Left ventricle myocardium inferior (tissue), 1 donor: Measurements from ENCODE around the gene KCNMB2. TPM values are rescaled to one million over a fixed set of nuclear protein-coding genes. Genes with fewer than 3 reads are reported as not detected.

Experiments
- DNase-seq: peaks from one replicate; pipeline ENCODE4 v3.0.0-alpha.2; 2020
- H3K27ac ChIP-seq: fragments of 200-600 bp; replicated peaks from 2 replicates; pipeline ENCODE4 v1.8.0; 2021
- H3K27me3 ChIP-seq: fragments of 200-600 bp; 2 replicates; pipeline ENCODE4 v1.8.0; 2021; ENCODE audit warnings: low read depth
- H3K36me3 ChIP-seq: fragments of 200-600 bp; 2 replicates; pipeline ENCODE4 v1.8.0; 2021
- H3K4me1 ChIP-seq: fragments of 200-600 bp; 2 replicates; pipeline ENCODE4 v1.8.0; 2021
- H3K4me3 ChIP-seq: fragments of 200-600 bp; 2 replicates; pipeline ENCODE4 v1.8.0; 2021; ENCODE audit warnings: mild to moderate bottlenecking, moderate library complexity
- H3K9me3 ChIP-seq: fragments of 200-600 bp; replicated peaks from 2 replicates; pipeline ENCODE4 v1.8.0; 2021
- CTCF ChIP-seq: fragments of 200-600 bp; IDR thresholded peaks from 2 replicates; pipeline ENCODE4 v1.8.0; 2021; ENCODE audit warnings: antibody characterized with exemption, mild to moderate bottlenecking, borderline replicate concordance
- intact Hi-C: fragments of 100-400 bp; cut with micrococcal nuclease; formaldehyde crosslinking; loops from one replicate; pipeline ENCODE4 v1.11.0; 2022
- total RNA-seq: library from RNA; stranded (reverse); fragmentation: NEBNext Ultra II Directional; extraction: Animal tissue kit (Norgen Biotek cat#: 25700); gene quantifications from one replicate; pipeline ENCODE4 v1.2.1, GENCODE V29; 2021
- donor health status: DM: no; HTN: yes; CAD: no; lungs with severe emphysema.

Gene KCNMB2
- total RNA-seq, 1 donor from 2014 or later = 2.1 TPM

- intact Hi-C loops = no loop called here
- Histone ChIP-seq H3K4me3 (no peak overlapping the region), H3K9me3 (no peaks in the 10 kb centered on the region), H3K4me1 (no peaks in the 10 kb centered on the region), H3K36me3 (no peaks in the 10 kb centered on the region), H3K27me3 (no peaks in the 10 kb centered on the region), H3K27ac (no peak overlapping the region)
- no peak for TF ChIP-seq CTCF
- DNase-seq = no peak
These were observed 237.1 kb downstream of the KCNMB2 start for GRCh38 chr3:178773358-178773757.

- Histone ChIP-seq H3K4me3 (no peak overlapping the region), H3K36me3 (no peaks in the 10 kb centered on the region), H3K4me1 (no peaks in the 10 kb centered on the region), H3K9me3 (no peaks in the 10 kb centered on the region), H3K27ac (no peak overlapping the region), H3K27me3 (no peaks in the 10 kb centered on the region)
- intact Hi-C loops = no loop called here
- no peak for DNase-seq
- TF ChIP-seq CTCF = no peak
These were observed 241.6 kb downstream of the KCNMB2 start for GRCh38 chr3:178777718-178778411.

GRCh38 chr3:178778589-178778988, 242.4 kb downstream of the KCNMB2 start:
- no peaks in the 10 kb centered on the region for H3K36me3 ChIP-seq
- intact Hi-C loops = no loop called here
- DNase-seq = no peak
- TF ChIP-seq CTCF = no peak
- no peaks in the 10 kb centered on the region for H3K27me3 ChIP-seq
- no peak overlapping the region for H3K27ac ChIP-seq
- no peak overlapping the region for H3K4me3 ChIP-seq
- no peaks in the 10 kb centered on the region for H3K4me1 ChIP-seq
- no peaks in the 10 kb centered on the region for H3K9me3 ChIP-seq

GRCh38 chr3:178785961-178786360, 249.7 kb downstream of the KCNMB2 start:
- H3K4me1 ChIP-seq = no peaks in the 10 kb centered on the region

GRCh38 chr3:178787960-178788359, 251.7 kb downstream of the KCNMB2 start:
- Histone ChIP-seq H3K4me1 (no peaks in the 10 kb centered on the region), H3K36me3 (no peaks in the 10 kb centered on the region), H3K27me3 (no peaks in the 10 kb centered on the region), H3K9me3 (peaks cover 21% of the 10 kb centered on the region), H3K27ac (no peak overlapping the region), H3K4me3 (no peak overlapping the region)
- no peak for TF ChIP-seq CTCF
- intact Hi-C loops = no loop called here
- DNase-seq = no peak

More at GRCh38 chr3:178785961-178786360, 249.7 kb downstream of the KCNMB2 start:
- intact Hi-C loops = no loop called here
- Histone ChIP-seq H3K4me3 (no peak overlapping the region), H3K36me3 (no peaks in the 10 kb centered on the region), H3K9me3 (peaks cover 7% of the 10 kb centered on the region), H3K27me3 (no peaks in the 10 kb centered on the region), H3K27ac (no peak overlapping the region)
- no peak for DNase-seq
- TF ChIP-seq CTCF = no peak
